GM12874 (cell line): ENCODE measurements around the gene ALPI.

Experiments
- CTCF ChIP-seq: IDR thresholded peaks from 2 replicates; pipeline ENCODE4 v1.5.1; 2011; ENCODE audit warnings: low read depth, mild to moderate bottlenecking, control low read depth, low read length, moderate library complexity; ENCODE audit not compliant: insufficient read depth

Gene ALPI

GRCh38 chr2:232458661-232459418 is 2.9 kb downstream of the ALPI start:
- TF ChIP-seq CTCF: no peak

GRCh38 chr2:232459419-232460035 is 3.6 kb downstream of the ALPI start:
- TF ChIP-seq CTCF: no peak

GRCh38 chr2:232460171-232460570 is 4.2 kb downstream of the ALPI start:
- TF ChIP-seq CTCF: no peak

GRCh38 chr2:232463701-232464543 is 8.0 kb downstream of the ALPI start:
- no peak for TF ChIP-seq CTCF

- no peak for TF ChIP-seq CTCF
Measured at GRCh38 chr2:232464544-232464885, 8.6 kb downstream of the ALPI start.

- TF ChIP-seq CTCF: no peak
Measured at GRCh38 chr2:232465061-232465460, 9.1 kb downstream of the ALPI start.

GRCh38 chr2:232466221-232466620 is 10.3 kb downstream of the ALPI start:
- no peak for TF ChIP-seq CTCF
